Ramos (cell line): Measurements from ENCODE around the gene CACUL1.
"Not testable (repeated sequence)": the region's sequence is repeated elsewhere in the genome, so short reads cannot be mapped to it uniquely, and the experiment has no call there.

Experiments used
- in situ Hi-C: fragments of 300-500 bp; cut with MboI; formaldehyde crosslinking; loops from one replicate; pipeline ENCODE4 v1.14.3; 2022; ENCODE audit warnings: low sequenced_read_pairs; ENCODE audit not compliant: unreplicated experiment

CACUL1 gene

GRCh38 chr10:118769898-118770600 is 15.3 kb upstream of the CACUL1 start:
- in situ Hi-C loops = loop anchor here (25.0 kb wide), 1 partner anchor 392 kb away; the partner anchor contains the start of gene SFXN4

GRCh38 chr10:118768041-118768919 is 13.5 kb upstream of the CACUL1 start:
- in situ Hi-C loops = loop anchor here (25.0 kb wide), 1 partner anchor 394 kb away; the partner anchor contains the start of gene SFXN4

GRCh38 chr10:118767297-118768040 is 12.7 kb upstream of the CACUL1 start:
- in situ Hi-C loops = loop anchor here (25.0 kb wide), 1 partner anchor 395 kb away; the partner anchor contains the start of gene SFXN4

DNA sequence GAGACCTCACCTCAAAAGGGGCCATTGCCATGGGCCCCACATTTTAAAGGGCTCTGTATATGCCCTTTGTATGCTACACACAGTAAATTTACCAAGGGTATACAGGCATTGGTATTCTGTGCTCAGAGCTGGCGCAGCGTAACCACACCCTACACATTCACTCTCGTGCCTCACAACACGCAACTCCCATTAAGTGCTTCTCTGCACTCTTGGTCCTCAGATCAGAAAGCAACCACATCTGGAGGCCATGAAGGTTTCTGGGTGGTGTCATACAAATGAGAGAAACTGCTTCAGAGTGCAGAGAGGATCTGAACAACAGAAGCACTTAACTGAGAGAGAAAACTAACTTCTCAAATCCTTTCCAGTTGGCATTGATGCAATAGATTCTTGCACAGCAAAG is 9.4 kb upstream of the CACUL1 start:
- in situ Hi-C loops = loop anchor here (25.0 kb wide), 1 partner anchor 398 kb away; the partner anchor contains the start of gene SFXN4

DNA sequence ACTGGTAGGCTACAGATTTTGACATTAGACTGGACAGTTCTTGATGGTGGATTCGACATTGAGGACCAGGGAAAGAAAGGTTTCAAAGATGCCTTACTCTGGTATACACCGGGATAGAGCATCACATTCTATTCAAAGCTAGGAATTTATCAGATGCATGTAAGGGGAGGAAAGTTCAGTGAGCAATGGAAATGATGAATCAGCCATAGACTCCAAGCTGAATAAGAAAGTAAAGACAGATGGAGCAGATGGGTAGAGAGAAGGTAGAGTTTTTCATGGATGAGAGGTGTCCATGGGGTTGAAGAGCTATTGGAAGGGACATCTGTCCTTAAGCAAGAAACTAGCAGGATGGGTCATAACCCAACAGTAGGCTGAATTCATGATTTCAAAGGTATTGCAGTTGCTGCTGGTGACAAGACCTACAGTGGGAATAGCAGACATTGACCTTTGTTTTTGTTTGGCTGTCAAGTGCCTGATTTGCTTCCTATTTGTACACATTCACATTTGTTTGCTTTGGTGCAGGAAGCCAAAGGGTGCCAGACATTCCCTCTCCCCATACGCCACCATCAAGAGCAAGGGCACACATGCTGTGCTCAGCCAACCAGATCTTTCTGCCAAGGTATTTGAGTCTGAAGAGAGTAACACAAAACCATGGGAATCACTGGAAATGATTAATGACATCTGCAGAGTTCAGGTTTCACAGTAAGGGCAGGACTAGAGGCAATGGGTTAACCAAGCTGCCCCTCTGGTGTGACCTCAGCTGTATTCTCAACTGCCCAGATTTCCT is 8.6 kb upstream of the CACUL1 start:
- in situ Hi-C loops = loop anchor here (25.0 kb wide), 1 partner anchor 399 kb away; the partner anchor contains the start of gene SFXN4

GRCh38 chr10:118760265-118760664 is 5.5 kb upstream of the CACUL1 start:
- in situ Hi-C loops = loop anchor here (25.0 kb wide), 1 partner anchor 402 kb away; the partner anchor contains the start of gene SFXN4

DNA sequence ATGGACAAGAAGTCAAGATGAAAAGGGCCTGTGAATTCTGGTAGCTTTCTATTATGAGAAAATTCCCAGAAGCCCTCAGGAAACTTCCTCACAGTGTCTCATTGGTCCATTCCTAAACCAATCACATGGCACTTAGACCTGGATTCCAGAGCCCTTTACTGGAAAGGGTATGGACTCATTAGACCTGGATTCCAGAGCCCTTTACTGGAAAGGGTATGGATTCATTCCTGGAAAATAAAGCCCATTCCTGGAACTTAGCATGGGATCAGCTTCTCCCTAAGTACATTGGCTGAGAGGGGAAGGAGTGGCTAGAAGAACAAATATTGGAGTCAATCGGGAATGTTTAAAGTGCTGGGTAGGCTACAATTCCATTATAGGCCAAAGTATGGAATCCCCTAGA is 3.7 kb upstream of the CACUL1 start:
- in situ Hi-C loops = loop anchor here (25.0 kb wide), 1 partner anchor 404 kb away; the partner anchor contains the start of gene SFXN4

GRCh38 chr10:118754229-118754555 is 578 bp downstream of the CACUL1 start:
- in situ Hi-C loops = loop anchor here (25.0 kb wide), 1 partner anchor 408 kb away; the partner anchor contains the start of gene SFXN4

GRCh38 chr10:118753331-118754228 is 1.2 kb downstream of the CACUL1 start:
- in situ Hi-C loops = loop anchor here (25.0 kb wide), 1 partner anchor 409 kb away; the partner anchor contains the start of gene SFXN4

GRCh38 chr10:118752409-118752808 is 2.4 kb downstream of the CACUL1 start:
- in situ Hi-C loops = loop anchor here (25.0 kb wide), 1 partner anchor 410 kb away; the partner anchor contains the start of gene SFXN4

DNA sequence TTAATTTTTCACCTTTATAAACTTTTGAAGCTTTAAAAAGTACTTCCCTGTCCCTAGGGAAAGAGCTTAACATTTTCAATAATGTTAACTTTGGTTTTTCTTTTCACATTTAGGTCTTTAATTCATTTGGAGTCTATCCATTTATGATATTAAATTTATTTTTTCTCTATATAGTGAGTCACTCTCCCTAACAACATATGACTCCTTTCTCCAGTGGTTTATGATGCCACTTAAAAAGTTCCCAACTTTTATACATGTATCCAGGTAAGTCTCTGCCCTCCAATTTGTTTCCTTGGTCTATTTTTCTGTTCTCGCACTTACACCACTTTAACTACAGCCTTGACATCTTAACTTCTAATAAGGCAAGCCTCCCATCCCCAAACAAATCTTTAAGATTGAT is 3.5 kb downstream of the CACUL1 start:
- in situ Hi-C loops = loop anchor here (25.0 kb wide), 1 partner anchor 411 kb away; the partner anchor contains the start of gene SFXN4

DNA sequence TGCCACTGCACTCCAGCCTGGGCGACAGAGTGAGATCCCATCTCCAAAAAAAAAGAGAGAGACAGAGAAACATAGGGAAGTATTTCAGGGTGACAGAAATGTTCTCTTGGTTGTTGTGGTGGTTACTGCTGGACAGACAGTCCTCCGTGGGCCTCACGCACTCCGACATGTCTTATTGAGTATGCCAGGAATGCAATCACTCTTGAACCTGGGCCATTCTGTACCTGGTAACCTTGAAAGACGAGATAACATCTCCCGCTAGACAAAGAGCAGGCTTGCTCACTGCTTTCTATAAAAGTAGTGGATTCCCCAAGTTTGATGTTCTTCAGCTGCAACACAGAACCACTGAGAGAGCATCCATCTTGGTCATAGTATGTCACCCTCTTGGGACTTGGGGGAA is 6.7 kb downstream of the CACUL1 start:
- in situ Hi-C loops = no loop called here

GRCh38 chr10:118746246-118746645 is 8.5 kb downstream of the CACUL1 start:
- in situ Hi-C loops = no loop called here

- in situ Hi-C loops = no loop called here
These were observed 9.7 kb downstream of the CACUL1 start for GRCh38 chr10:118745056-118745455.

DNA sequence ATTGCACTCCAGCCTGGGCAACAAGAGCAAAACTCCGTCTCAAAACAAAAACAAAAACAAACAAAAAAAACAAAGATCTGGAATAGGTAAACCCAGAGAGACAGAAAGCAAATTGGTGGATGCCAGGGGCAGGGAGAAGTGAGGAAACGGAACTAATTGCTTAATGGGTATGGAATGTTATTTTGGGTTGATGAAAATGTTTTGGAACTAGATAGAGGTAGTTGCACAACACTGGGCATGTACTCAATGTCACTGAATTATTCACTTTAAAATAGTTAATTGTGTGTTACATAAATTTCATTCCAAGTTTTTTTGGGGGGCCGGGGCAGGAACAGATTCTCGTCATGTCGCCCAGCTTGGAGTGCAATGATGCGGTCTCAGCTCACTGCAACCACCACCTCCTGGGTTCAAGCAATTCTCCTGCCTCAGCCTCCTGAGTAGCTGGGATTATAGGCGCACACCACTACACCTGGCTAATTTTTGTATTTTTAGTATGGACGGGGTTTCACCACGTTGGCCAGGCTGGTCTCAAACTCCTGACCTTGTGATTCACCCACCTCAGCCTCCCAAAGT is 10.3 kb downstream of the CACUL1 start:
- in situ Hi-C loops = not testable (repeated sequence)

DNA sequence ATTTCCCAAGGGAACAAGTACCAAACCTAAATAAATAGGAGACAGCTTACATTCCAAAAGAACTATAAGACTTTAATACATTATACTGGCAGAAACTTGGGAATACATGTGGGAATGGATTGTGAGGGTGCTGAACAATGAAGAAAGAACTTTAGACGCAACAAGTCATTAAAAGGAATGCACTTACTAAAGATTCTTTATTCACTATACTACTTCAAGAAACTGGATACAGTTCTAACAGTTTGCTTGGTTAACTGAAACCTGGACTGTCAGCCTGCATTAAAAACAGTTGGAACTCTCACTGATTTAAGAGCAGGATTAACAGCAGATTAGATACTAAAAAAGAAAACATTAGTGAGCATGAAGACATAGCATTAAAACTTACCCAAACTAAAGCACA is 12.0 kb downstream of the CACUL1 start:
- in situ Hi-C loops = no loop called here

DNA sequence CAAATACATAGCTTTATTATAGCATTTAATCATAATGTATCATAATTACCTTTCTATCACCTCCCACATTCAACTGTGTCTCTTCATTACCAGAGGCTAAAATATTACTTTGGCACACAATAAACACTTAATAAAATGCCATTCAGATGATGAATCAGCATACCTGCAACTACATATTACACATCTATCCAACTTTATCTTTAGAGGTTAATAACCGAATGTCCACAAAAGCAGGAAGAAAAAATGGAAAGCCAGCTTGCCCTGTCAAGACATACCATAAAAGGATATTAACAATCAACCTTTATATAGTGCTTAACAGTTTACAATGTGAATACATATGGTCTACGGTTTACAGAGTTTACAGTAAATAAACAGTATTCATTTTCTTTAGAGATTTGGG is 12.7 kb downstream of the CACUL1 start:
- in situ Hi-C loops = no loop called here

DNA sequence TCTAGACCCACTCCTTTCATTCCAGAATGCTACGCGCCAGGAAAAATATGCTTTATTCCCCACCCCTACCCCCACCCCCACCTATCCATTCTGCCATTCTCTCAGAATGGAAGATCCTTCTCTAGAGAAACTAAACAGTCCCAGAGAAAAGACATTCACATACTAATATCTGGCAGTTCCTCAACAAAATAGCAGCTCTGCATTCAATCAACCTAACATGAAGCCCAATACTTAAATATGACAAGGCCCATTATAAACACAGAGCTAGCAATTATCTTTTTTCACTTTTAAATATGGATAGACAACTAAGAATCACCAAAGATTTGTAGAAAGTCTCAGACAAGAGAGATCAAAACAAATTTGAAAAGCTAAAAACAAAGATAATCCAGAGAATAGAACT is 16.4 kb downstream of the CACUL1 start:
- in situ Hi-C loops = no loop called here
